HCEC 1CT (cell line): ENCODE measurements around the gene XRCC4.
"Not testable (repeated sequence)": the region's sequence is repeated elsewhere in the genome, so short reads cannot be mapped to it uniquely, and the experiment has no call there.

Experiments
- DNase-seq: peaks from one replicate; pipeline ENCODE4 v3.0.0-alpha.2; 2017

The XRCC4 gene

DNA sequence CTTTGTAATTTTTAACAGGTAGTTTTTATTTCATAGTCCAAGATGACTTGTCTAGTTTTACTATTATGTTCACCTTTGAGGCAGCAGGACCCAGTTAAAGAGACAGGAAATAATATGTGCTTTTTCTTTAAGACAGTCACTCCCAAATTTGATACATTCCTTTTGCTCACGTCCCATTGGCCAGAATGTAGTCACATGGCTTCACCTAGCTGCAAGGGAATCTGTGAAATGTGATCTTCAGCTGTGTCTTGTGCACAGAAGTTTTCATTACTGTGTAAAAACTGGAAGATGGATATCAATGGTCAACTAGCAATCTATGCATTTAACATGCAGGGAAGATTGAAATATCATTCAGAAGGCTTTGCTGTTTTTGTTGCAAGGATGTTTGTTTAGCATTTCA is 41.1 kb downstream of the XRCC4 start:
- no peak for DNase-seq

DNA sequence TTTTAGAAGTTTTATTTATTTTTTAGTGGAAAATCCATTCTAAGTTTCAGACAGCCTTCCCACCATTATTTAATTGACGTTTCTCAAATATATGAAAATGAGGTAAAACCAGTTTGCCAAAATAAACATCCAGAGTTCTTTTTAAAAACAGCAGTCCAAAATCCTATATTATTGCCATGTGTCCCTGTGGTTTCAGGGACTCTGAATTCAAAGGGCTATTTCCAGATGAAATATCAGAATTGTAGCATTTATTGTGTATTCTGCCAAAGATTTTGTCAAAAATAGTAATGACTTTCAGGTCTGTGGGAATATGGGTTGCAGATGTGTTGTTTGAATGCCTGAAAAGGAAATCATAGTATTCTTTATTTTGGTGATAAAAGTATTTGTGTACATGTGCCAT is 41.6 kb downstream of the XRCC4 start:
- DNase-seq: no peak

- DNase-seq: no peak
Measured at GRCh38 chr5:83124593-83124992, 47.2 kb downstream of the XRCC4 start.

- no peak for DNase-seq
Measured at GRCh38 chr5:83125560-83125959, 48.2 kb downstream of the XRCC4 start.

- no peak for DNase-seq
Measured at GRCh38 chr5:83126501-83126900, 49.2 kb downstream of the XRCC4 start.

DNA sequence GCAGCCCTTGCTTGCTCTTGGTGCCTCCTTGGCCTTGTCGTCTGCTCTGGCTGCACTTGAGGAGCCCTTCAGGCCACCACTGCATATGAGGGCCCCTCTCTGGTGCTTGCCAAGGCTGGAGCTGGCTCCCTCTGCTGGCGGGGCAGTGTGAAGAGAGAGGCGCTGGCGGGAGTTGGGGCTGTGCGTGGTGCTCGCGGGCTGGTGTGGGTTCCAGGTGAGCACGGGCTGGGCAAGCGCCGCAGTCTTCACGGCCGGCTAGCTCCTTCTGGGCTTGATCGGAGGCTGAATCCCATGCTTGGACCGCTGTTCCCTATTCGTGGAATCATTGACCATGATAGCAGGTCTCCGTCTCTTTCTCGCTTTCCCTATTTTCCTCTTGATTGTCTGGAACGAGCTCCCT is 56.5 kb downstream of the XRCC4 start:
- DNase-seq: no peak

- DNase-seq: no peak
Measured at GRCh38 chr5:83142526-83142925, 65.2 kb downstream of the XRCC4 start.

GRCh38 chr5:83145241-83145640 is 67.9 kb downstream of the XRCC4 start:
- DNase-seq: no peak

- peak; percentile 6 for DNase-seq
Measured at GRCh38 chr5:83145882-83146331, 68.6 kb downstream of the XRCC4 start.

- no peak for DNase-seq
Measured at GRCh38 chr5:83146441-83146840, 69.1 kb downstream of the XRCC4 start.

DNA sequence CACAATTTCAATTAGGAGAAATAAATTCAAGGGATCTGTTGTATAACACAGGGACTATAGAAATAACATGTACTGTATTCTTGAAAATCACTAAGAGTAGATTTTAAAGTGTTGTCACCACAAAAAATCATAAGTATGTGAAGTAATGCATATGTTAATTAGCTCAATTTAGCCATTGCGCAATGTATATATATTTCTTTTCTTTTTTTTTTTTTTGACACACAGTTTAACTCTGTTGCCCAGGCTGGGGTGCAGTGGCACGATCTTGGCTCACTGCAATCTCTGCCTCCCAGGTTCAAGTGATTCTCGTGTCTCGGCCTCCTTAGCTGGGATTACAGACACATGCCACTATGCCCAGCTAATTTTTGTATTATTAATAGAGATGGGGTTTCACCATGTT is 70.2 kb downstream of the XRCC4 start:
- no peak for DNase-seq

- no peak for DNase-seq
Measured at GRCh38 chr5:83148370-83148769, 71.0 kb downstream of the XRCC4 start.

- DNase-seq: peak; percentile 40
Measured at GRCh38 chr5:83149671-83150070, 72.3 kb downstream of the XRCC4 start.

DNA sequence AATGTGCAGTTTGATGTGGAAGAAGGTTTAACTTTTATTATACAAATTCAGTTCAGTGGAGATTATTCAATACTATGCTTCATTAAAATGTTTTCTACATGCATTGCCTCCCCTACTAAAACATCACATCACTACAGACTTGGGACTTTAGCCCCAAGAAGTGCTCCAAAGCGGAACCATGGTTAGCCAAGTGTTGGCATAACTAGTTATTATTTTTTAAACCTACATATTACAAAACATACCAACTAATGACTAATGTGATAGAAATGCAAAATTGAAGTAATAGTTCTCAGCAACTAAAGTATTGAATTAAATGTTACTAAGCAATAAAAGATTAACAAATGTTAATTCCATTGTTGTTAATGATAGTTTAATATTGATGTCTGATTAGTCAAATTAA is 74.5 kb downstream of the XRCC4 start:
- peak; percentile 26 for DNase-seq

GRCh38 chr5:83152996-83153395 is 75.6 kb downstream of the XRCC4 start:
- not testable (repeated sequence) for DNase-seq

GRCh38 chr5:83156001-83156400 is 78.7 kb downstream of the XRCC4 start:
- DNase-seq: no peak

- no peak for DNase-seq
Measured at GRCh38 chr5:83157163-83157562, 79.8 kb downstream of the XRCC4 start.

- DNase-seq: no peak
Measured at GRCh38 chr5:83162601-83163000, 85.3 kb downstream of the XRCC4 start.

- DNase-seq: no peak
Measured at GRCh38 chr5:83167538-83167937, 90.2 kb downstream of the XRCC4 start.

DNA sequence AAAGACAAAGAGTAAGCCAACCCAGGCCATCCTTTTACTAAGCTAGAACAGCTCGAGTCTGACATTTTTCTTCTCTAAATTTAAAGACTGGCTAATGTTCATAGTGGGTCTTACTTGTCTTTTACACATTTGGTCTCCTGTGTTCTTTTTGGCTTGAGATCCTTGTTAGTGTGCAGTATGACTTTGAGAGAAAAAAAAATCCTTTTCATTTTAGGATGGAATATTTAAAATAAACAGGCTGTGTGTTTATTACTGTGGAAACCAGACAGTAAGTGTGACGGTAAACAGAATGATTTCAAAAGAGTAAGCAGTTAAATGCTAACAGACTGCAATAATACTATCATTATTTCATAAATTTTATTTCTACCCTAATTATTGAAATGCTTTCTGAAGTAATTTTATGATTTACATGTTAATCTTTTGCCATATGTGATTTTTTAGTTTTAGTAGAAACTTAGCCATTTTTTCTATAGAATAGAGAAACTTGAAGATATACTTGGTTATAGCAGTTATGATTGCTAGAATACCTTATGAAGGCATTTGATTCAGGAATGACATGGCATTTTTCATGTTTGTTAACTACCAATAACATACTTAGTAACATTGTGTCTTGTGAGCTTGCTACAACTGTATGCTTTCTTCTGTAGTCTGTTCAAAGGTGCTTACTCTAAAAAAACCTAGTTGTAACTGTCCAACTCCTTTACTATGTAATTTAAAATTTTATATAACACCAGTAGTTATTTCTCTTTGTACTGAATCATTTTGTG is 92.4 kb downstream of the XRCC4 start:
- DNase-seq: no peak

GRCh38 chr5:83172011-83172410 is 94.7 kb downstream of the XRCC4 start:
- no peak for DNase-seq

GRCh38 chr5:83172655-83173054 is 95.3 kb downstream of the XRCC4 start:
- no peak for DNase-seq

DNA sequence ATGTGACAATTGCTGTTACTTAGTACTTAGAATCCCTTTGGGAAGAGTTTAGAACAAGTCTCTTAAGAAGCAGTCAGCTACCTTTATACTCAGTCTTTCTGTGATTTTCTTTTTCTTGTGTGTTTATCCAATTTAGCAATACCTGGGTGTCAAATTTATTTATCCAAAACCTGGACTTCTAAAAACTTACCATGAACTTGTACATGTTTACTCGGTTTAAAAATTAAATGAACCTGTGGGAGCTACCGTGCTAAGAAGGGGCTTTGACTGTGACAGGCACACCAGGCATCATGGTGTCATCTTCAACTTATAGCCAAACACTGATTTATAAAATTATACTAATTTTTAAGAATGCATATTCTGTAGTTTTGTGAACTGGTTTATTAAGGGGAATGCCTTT is 96.5 kb downstream of the XRCC4 start:
- DNase-seq: no peak

DNA sequence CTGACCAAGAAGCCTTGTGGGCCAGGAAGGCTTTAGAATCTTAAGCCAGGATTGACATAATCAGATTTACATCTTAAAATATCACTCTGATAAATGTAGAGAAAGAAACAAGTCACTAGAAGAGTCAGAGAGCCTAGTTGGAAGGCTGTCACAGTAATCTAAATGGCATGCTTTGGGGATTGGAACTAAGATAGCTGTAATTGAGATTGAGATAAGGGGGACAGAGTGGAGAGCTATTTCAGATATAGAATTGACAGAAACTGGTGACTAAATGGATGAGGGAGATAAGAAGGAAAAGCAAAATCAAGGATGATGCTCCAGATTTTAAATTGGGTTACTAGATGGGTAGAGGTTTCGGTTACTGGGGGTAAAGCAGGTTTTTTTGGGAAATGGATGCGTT is 100.5 kb downstream of the XRCC4 start:
- no peak for DNase-seq

DNA sequence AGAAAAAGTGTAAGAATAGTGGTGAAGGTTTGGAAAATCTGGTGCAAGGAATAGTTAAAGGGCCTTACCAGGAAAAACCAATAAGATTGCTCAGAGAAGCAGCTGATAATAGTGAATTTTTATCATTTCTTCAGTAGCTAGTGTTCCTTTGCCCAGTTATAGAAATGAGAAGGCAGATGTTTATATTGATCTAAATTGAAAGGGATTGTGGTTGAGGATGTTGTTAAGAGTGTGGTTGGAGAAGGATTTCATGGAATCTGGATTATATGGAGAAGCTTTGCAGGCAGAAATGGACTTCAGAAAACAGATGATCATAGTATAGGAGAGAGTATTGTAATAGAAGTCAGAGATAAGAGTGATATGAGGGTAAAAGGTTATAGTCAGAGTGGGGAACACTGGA is 102.6 kb downstream of the XRCC4 start:
- DNase-seq: peak; percentile 30
